ENCODE data around the gene CNDP1. TPM values are rescaled to one million over a fixed set of nuclear protein-coding genes. Genes with fewer than 3 reads are reported as not detected.
"Not testable (repeated sequence)": the region's sequence is repeated elsewhere in the genome, so short reads cannot be mapped to it uniquely, and the experiment has no call there.

The CNDP1 gene
- total RNA-seq, 2 experiments from 2014 or later = not detected

DNA sequence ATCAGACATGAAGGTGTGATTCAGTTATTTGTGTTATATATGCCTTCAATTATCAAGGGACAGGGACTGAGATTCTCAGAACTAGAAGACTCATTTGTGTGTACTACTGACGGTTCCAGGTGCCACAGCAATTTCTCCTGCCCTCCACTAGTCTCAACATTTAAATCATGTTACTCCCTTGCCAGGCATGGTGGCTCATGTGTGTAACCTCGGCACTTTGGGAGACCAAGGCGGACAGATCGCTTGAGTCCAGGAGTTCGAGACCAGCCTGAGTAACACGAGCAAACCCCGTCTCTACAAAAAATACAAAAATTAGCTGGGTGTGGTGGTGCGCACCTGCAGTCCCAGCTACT, 37.0 kb upstream of the CNDP1 start:
- CTCF ChIA-PET = interaction anchor here (1.2 to 1.3 kb wide), 2 partner anchors 12 to 344 kb away, joined by 3 read pairs; no protein-coding TSS in a partner anchor
- DNase-seq = peak; percentile 17
- POLR2A ChIA-PET = interaction anchor here (1.4 kb wide), 1 partner anchor 100 kb away, joined by 4 read pairs; the partner anchor contains the start of gene ZNF407
- peak overlapping the region; percentile 100 for H3K27ac Mint-ChIP-seq
- H3K27me3 Mint-ChIP-seq = no peaks in the 10 kb centered on the region
- H3K9me3 Mint-ChIP-seq = no peaks in the 10 kb centered on the region
- H3K4me3 Mint-ChIP-seq = peak overlapping the region; percentile 95
- intact Hi-C loops (cut with micrococcal nuclease) = loop anchor here (5.0 to 10.0 kb wide), 4 partner anchors 55 to 1998 kb away; partner anchors contain the start of gene ZNF516
- H3K36me3 Mint-ChIP-seq = peaks cover 23% of the 10 kb centered on the region
- peaks cover 48% of the 10 kb centered on the region for H3K4me1 Mint-ChIP-seq (ENCODE audit: low read depth)

GRCh38 chr18:74497778-74498177, 36.5 kb upstream of the CNDP1 start:
- peak overlapping the region; percentile 100 for H3K27ac Mint-ChIP-seq
- no peaks in the 10 kb centered on the region for H3K9me3 Mint-ChIP-seq
- H3K27me3 Mint-ChIP-seq = no peaks in the 10 kb centered on the region
- POLR2A ChIA-PET = interaction anchor here (1.6 kb wide), 1 partner anchor 713 kb away, joined by 4 read pairs; the partner anchor contains the start of gene TSHZ1
- CTCF ChIA-PET = interaction anchor here (0.9 to 1.9 kb wide), 5 partner anchors 13 to 345 kb away, joined by 3 to 8 read pairs (median 3); no protein-coding TSS in a partner anchor
- peak; percentile 22 for DNase-seq
- intact Hi-C loops (cut with micrococcal nuclease) = loop anchor here (1.0 to 10.0 kb wide), 6 partner anchors 55 to 1997 kb away; partner anchors contain the start of genes PTGR3 and ZNF516
- H3K4me1 Mint-ChIP-seq (ENCODE audit: low read depth) = peaks cover 48% of the 10 kb centered on the region
- H3K36me3 Mint-ChIP-seq = peaks cover 27% of the 10 kb centered on the region
- peak overlapping the region; percentile 95 for H3K4me3 Mint-ChIP-seq

- H3K27ac Mint-ChIP-seq = peak overlapping the region; percentile 100
Observed at GRCh38 chr18:74498712-74499627, 35.3 kb upstream of the CNDP1 start.

DNA sequence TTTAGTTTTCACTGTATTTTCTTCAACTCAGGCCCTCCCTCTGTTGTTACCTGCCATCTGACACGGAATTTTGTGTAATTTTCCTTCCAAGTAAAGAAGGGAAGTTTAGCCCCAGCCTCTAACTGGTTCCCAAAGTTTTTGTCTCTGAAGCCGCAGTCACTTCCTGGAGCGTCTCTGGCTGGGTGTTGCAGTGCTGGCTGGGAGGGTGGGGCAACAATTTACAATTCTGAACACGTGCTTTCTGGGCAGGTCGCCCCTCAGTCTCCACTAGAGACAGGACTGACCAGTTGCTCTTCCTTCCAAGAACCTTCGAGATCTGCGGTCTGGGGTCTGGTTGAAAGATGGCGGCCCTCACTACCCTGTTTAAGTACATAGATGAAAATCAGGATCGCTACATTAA, 34.7 kb upstream of the CNDP1 start:
- Mint-ChIP-seq H3K4me1 (ENCODE audit: low read depth) (peaks cover 48% of the 10 kb centered on the region), H3K27ac (peak overlapping the region; percentile 100), H3K27me3 (no peaks in the 10 kb centered on the region), H3K4me3 (peak overlapping the region; percentile 92), H3K9me3 (no peaks in the 10 kb centered on the region), H3K36me3 (peaks cover 37% of the 10 kb centered on the region)
- ChIA-PET POLR2A (interaction anchor here (0.6 to 1.3 kb wide), 2 partner anchors 97 to 99 kb away, joined by 3 read pairs; no protein-coding TSS in a partner anchor), CTCF (interaction anchor here (1.3 to 1.9 kb wide), 3 partner anchors 52 to 302 kb away, joined by 3 to 8 read pairs (median 7); no protein-coding TSS in a partner anchor)
- peak; percentile 65 for DNase-seq
- intact Hi-C loops (cut with micrococcal nuclease) = loop anchor here (1.0 to 10.0 kb wide), 9 partner anchors 53 to 1995 kb away; partner anchors contain the start of genes PTGR3, TIMM21 and ZNF516

More at GRCh38 chr18:74498712-74499627, 35.3 kb upstream of the CNDP1 start:
- CTCF ChIA-PET = interaction anchor here (0.9 to 1.9 kb wide), 6 partner anchors 14 to 346 kb away, joined by 3 to 8 read pairs (median 3); no protein-coding TSS in a partner anchor
- peaks cover 48% of the 10 kb centered on the region for H3K4me1 Mint-ChIP-seq (ENCODE audit: low read depth)
- intact Hi-C loops (cut with micrococcal nuclease) = loop anchor here (1.0 to 10.0 kb wide), 10 partner anchors 53 to 1996 kb away; partner anchors contain the start of genes PTGR3, TIMM21 and ZNF516
- H3K36me3 Mint-ChIP-seq = peaks cover 34% of the 10 kb centered on the region
- no peaks in the 10 kb centered on the region for H3K9me3 Mint-ChIP-seq
- peak; percentile 93 for DNase-seq
- no peaks in the 10 kb centered on the region for H3K27me3 Mint-ChIP-seq
- POLR2A ChIA-PET = interaction anchor here (0.5 to 1.6 kb wide), 4 partner anchors 97 to 712 kb away, joined by 3 to 4 read pairs (median 3); partner anchors contain the start of gene TSHZ1
- peak overlapping the region; percentile 92 for H3K4me3 Mint-ChIP-seq

DNA sequence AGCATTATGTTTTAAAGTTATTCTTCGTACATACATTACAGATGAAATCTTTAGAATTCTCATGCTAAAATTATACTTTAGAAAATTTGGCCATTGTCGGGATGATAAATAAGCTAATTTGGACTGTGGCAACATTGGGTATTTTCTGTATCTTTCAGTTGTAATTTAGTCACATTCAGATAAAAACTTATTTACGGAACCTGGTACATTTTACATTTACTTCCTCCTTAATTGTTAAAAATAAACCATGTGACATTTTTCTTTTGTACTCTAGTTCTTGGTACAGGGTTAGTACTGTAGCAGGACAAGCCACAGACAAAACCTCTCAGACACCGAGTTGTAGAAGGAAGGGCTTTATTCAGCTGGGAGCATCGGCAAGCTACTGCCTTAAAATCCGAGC, 33.9 kb upstream of the CNDP1 start:
- peaks cover 47% of the 10 kb centered on the region for H3K4me1 Mint-ChIP-seq (ENCODE audit: low read depth)
- CTCF ChIA-PET = interaction anchor here (1.3 kb wide), 1 partner anchor 303 kb away, joined by 3 read pairs; no protein-coding TSS in a partner anchor
- no peaks in the 10 kb centered on the region for H3K27me3 Mint-ChIP-seq
- no peak for DNase-seq
- peak overlapping the region; percentile 57 for H3K4me3 Mint-ChIP-seq
- peaks cover 38% of the 10 kb centered on the region for H3K36me3 Mint-ChIP-seq
- peak overlapping the region; percentile 71 for H3K27ac Mint-ChIP-seq
- POLR2A ChIA-PET = interaction anchor here (1.3 kb wide), 1 partner anchor 98 kb away, joined by 3 read pairs; no protein-coding TSS in a partner anchor
- intact Hi-C loops (cut with micrococcal nuclease) = no loop called here
- H3K9me3 Mint-ChIP-seq = no peaks in the 10 kb centered on the region

- H3K27ac Mint-ChIP-seq = peak overlapping the region; percentile 71
- H3K36me3 Mint-ChIP-seq = peaks cover 42% of the 10 kb centered on the region
- intact Hi-C loops (cut with micrococcal nuclease); DNase-seq; CTCF ChIA-PET; H3K27me3 Mint-ChIP-seq; POLR2A ChIA-PET; H3K9me3 Mint-ChIP-seq: not testable (repeated sequence)
- H3K4me3 Mint-ChIP-seq = peak overlapping the region; percentile 57
- H3K4me1 Mint-ChIP-seq (ENCODE audit: low read depth) = peaks cover 46% of the 10 kb centered on the region
Observed at GRCh38 chr18:74500774-74501173, 33.5 kb upstream of the CNDP1 start.

DNA sequence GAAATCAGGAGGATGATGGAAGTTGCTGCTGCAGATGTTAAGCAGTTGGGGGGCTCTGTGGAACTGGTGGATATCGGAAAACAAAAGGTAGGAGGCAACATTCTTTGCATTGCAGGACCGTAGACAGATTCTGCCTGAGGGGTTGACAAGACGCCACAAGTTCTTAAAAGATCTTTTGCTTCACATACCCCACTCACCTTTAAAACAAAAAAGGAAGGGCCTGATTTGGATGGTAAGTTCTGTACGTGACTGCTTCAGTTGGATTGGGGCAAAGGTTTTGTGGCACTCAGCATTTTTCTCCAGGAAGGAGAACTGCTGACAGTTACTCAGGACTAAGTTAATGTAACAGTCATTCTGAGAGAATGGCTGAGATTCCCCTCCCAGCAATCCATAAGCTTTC, 32.9 kb upstream of the CNDP1 start:
- ChIA-PET POLR2A (no interaction called here), CTCF (no interaction called here)
- no peak overlapping the region for H3K4me3 Mint-ChIP-seq
- H3K27me3 Mint-ChIP-seq = no peaks in the 10 kb centered on the region
- H3K9me3 Mint-ChIP-seq = no peaks in the 10 kb centered on the region
- peaks cover 43% of the 10 kb centered on the region for H3K36me3 Mint-ChIP-seq
- no peak for DNase-seq
- H3K4me1 Mint-ChIP-seq (ENCODE audit: low read depth) = peaks cover 46% of the 10 kb centered on the region
- peak overlapping the region; percentile 56 for H3K27ac Mint-ChIP-seq
- intact Hi-C loops (cut with micrococcal nuclease) = no loop called here

GRCh38 chr18:74503137-74503536, 31.2 kb upstream of the CNDP1 start:
- Mint-ChIP-seq H3K36me3 (peaks cover 59% of the 10 kb centered on the region), H3K4me3 (no peak overlapping the region), H3K27ac (no peak overlapping the region), H3K9me3 (no peaks in the 10 kb centered on the region), H3K27me3 (no peaks in the 10 kb centered on the region), H3K4me1 (ENCODE audit: low read depth) (peaks cover 33% of the 10 kb centered on the region)
- CTCF ChIA-PET = no interaction called here
- intact Hi-C loops (cut with micrococcal nuclease) = no loop called here
- POLR2A ChIA-PET = no interaction called here
- DNase-seq = no peak

- Mint-ChIP-seq H3K4me1 (ENCODE audit: low read depth) (peaks cover 11% of the 10 kb centered on the region), H3K9me3 (no peaks in the 10 kb centered on the region), H3K36me3 (peaks cover 62% of the 10 kb centered on the region), H3K27me3 (no peaks in the 10 kb centered on the region), H3K4me3 (no peak overlapping the region), H3K27ac (no peak overlapping the region)
- ChIA-PET CTCF (interaction anchor here (0.6 to 1.5 kb wide), 2 partner anchors 41 to 153 kb away, joined by 3 read pairs; no protein-coding TSS in a partner anchor), POLR2A (no interaction called here)
- intact Hi-C loops (cut with micrococcal nuclease) = no loop called here
- no peak for DNase-seq
Observed at GRCh38 chr18:74505776-74506175, 28.5 kb upstream of the CNDP1 start.

- intact Hi-C loops (cut with micrococcal nuclease) = no loop called here
- Mint-ChIP-seq H3K27ac (no peak overlapping the region), H3K4me3 (no peak overlapping the region), H3K4me1 (ENCODE audit: low read depth) (peaks cover 3% of the 10 kb centered on the region), H3K27me3 (no peaks in the 10 kb centered on the region), H3K36me3 (peaks cover 58% of the 10 kb centered on the region), H3K9me3 (no peaks in the 10 kb centered on the region)
- ChIA-PET POLR2A (no interaction called here), CTCF (interaction anchor here (0.6 kb wide), 1 partner anchor 40 kb away, joined by 3 read pairs; no protein-coding TSS in a partner anchor)
- no peak for DNase-seq
Observed at GRCh38 chr18:74506448-74507084, 27.7 kb upstream of the CNDP1 start.

DNA sequence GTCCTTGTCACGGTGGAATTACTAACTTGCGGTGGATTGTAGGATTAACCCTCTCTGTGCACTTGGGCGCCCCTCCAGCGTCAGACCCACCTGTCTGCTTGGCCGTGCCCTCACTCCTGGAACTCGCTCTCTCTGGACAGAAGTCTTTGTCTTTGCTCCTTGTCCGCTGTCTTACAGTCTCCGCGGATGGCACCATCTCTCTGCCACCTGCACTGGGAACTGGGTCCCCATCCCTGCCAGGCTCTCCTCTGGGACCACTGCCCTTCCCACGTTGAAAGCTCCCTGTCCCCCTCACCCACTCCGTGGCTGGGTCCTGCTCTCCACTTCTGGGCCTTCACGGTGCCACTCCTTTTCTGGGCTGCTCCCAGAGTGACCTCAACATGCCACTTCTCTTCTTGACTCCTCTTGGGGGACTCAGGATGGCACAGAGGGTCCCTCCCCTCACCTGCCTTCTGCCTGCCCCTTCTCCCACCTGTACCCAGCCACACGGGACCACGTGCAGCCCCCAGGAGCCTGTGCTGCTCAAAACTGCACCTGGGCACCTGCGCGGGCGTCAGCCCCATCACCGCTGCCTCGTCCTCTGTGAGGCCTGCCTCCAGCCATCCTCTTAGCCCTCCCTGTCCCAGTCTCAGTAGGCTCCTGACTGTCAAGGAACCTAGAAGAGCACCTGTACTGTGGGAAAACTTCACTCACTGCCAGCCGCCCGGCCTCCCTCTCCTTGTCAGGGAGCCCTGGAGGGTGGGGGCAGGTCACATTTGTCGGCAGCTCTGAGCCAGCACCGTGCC, 27.0 kb upstream of the CNDP1 start:
- intact Hi-C loops (cut with micrococcal nuclease) = no loop called here
- CTCF ChIA-PET = no interaction called here
- Mint-ChIP-seq H3K9me3 (no peaks in the 10 kb centered on the region), H3K4me3 (no peak overlapping the region), H3K36me3 (peaks cover 57% of the 10 kb centered on the region), H3K27ac (no peak overlapping the region), H3K27me3 (no peaks in the 10 kb centered on the region), H3K4me1 (ENCODE audit: low read depth) (no peaks in the 10 kb centered on the region)
- no peak for DNase-seq
- POLR2A ChIA-PET = no interaction called here
